ENCODE measurements around the gene COBL. TPM values are rescaled to one million over a fixed set of nuclear protein-coding genes. Genes with fewer than 3 reads are reported as not detected.

Gene COBL
- total and polyA plus RNA-seq, 2 of the 8 experiments (the other 6 are each of a cell fraction or from before 2014, with no cell fraction given): 13.8 to 40.4 TPM

DNA sequence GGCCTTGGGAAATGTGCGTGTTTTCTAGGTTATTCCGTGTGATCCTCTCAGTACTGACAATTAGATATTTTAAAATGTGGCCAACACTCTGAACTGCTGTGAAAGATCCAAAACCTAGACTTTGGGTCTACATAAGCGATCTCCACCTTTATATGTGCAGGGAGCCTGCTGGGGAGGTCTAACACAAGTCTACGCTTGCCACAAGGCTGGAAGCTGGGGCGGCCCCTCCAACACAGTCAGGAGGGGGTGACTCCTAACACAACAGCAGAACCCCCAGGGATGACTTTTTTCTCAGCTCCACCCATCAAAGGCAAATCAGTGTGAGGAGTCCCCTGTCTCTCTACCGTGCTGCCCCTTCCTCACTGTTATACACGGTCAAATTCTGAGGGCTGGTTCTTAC lies 202.6 kb downstream of the COBL start:
- CTCF ChIA-PET (ENCODE audit: partially characterized antibody): no interaction called here
- no peaks in the 10 kb centered on the region for H3K79me1 ChIP-seq (ENCODE audit: low read depth, low read length)
- H2AFZ ChIP-seq (ENCODE audit: low read length): no peak overlapping the region
- H4K5ac ChIP-seq (ENCODE audit: insufficient read length, low read depth, low read length): no peak overlapping the region
- H2BK120ac ChIP-seq (replicated peaks; ENCODE audit: low read depth, low read length): no peak overlapping the region
- no peak overlapping the region for H3K14ac ChIP-seq (ENCODE audit: insufficient read length)
- H3K27ac ChIP-seq (ENCODE audit: low read depth, low read length): no peak overlapping the region
- no peaks in the 10 kb centered on the region for H4K20me1 ChIP-seq (replicated peaks in 1 of 2; ENCODE audit: control insufficient read depth in 1 of 2, insufficient read depth in 2 of 2, low read length in 2 of 2)
- H3K23ac ChIP-seq (ENCODE audit: insufficient read length): no peak overlapping the region
- WGBS, 2 experiments (ENCODE audit: extremely low coverage in 1 of 2, insufficient coverage in 1 of 2, insufficient read length in 1 of 2, insufficient replicate concordance in 2 of 2, low coverage in 1 of 2, low lambda C conversion rate in 2 of 2, missing lambda C conversion rate in 1 of 2): 91% methylated on average over 7 of the region's 7 CpGs; no CpG with 5 or more reads in 1 of the 2 experiments
- no peaks in the 10 kb centered on the region for H3K79me2 ChIP-seq (ENCODE audit: control insufficient read depth in 1 of 2, insufficient read depth in 2 of 2, low read length in 2 of 2)
- no peaks in the 10 kb centered on the region for H3K23me2 ChIP-seq (ENCODE audit: low read depth, low read length)
- H2AK5ac ChIP-seq (ENCODE audit: low read depth, low read length): no peak overlapping the region
- no peak overlapping the region for H3K4me2 ChIP-seq (ENCODE audit: insufficient read depth in 1 of 2, low read depth in 2 of 2, low read length in 2 of 2)
- H4K91ac ChIP-seq (replicated peaks; ENCODE audit: insufficient read length, low read length): no peak overlapping the region
- no peak overlapping the region for H2BK12ac ChIP-seq (ENCODE audit: low read depth, low read length)
- H3K4me3 ChIP-seq (ENCODE audit: extremely low read depth in 1 of 4, insufficient read depth in 2 of 4, low read depth in 3 of 4, low read length in 4 of 4): no peak overlapping the region
- no peak overlapping the region for H3K9ac ChIP-seq (replicated peaks in 1 of 4; ENCODE audit: extremely low read depth in 1 of 4, low read depth in 3 of 4, low read length in 3 of 4)
- H3K18ac ChIP-seq (ENCODE audit: extremely low read depth, low read length): no peak overlapping the region
- H3K36me3 ChIP-seq (ENCODE audit: control insufficient read depth in 2 of 4, insufficient read depth in 4 of 4, low read length in 3 of 4): no peaks in the 10 kb centered on the region; a peak in 1 of 8 replicates
- DNase-seq (ENCODE audit: low read depth in 1 of 2, low spot score in 2 of 2) (peak in 1 of 2 experiments; percentile 32), FAIRE-seq (no peak)
- no peak overlapping the region for H3K4ac ChIP-seq (replicated peaks; ENCODE audit: insufficient read length, low read depth, low read length)
- no peak overlapping the region for H3K56ac ChIP-seq (replicated peaks; ENCODE audit: insufficient read length, low read depth, low read length)
- H4K8ac ChIP-seq (ENCODE audit: extremely low read depth, insufficient read depth, low read length): no peak overlapping the region
- H3K9me3 ChIP-seq (ENCODE audit: insufficient read depth in 2 of 2, low read depth in 1 of 2, low read length in 1 of 2): no peaks in the 10 kb centered on the region
- no peak overlapping the region for H2BK20ac ChIP-seq (ENCODE audit: low read length)
- H3K27me3 ChIP-seq (replicated peaks in 1 of 4; ENCODE audit: control insufficient read depth in 3 of 4, extremely low read depth in 1 of 4, insufficient read depth in 3 of 4, low read length in 3 of 4): no peaks in the 10 kb centered on the region
- POLR2A ChIA-PET (ENCODE audit: partially characterized antibody): no interaction called here
- no peak overlapping the region for H2BK5ac ChIP-seq (ENCODE audit: low read depth, low read length)
- H2BK15ac ChIP-seq (ENCODE audit: low read length): no peak overlapping the region
- H3K4me1 ChIP-seq (replicated peaks in 1 of 4; ENCODE audit: control insufficient read depth in 3 of 4, insufficient read depth in 4 of 4, low read length in 3 of 4): peaks cover 0 to 5% (median 0%) of the 10 kb centered on the region in 4 experiments; a peak in 2 of 7 replicates
- TF ChIP-seq MAFK (IDR thresholded peaks at IDR 0.05; ENCODE audit: low read depth, low read length) (no peak), GABPA (IDR thresholded peaks at IDR 0.05; ENCODE audit: borderline replicate concordance, insufficient read depth, low read length) (no peak), RNF2 (IDR thresholded peaks at IDR 0.05; ENCODE audit: borderline replicate concordance, low read depth, low read length, missing control alignments, poor library complexity, severe bottlenecking) (no peak), SP2 (IDR thresholded peaks at IDR 0.05; ENCODE audit: low read length) (no peak), RFX5 (IDR thresholded peaks at IDR 0.05; ENCODE audit: borderline replicate concordance, low read depth, low read length) (no peak), BCL11A (IDR thresholded peaks at IDR 0.05; ENCODE audit: low read depth in 2 of 2, low read length in 2 of 2) (no peak), JUND (IDR thresholded peaks at IDR 0.05; ENCODE audit: low read length) (no peak), EGR1 (IDR thresholded peaks at IDR 0.05; ENCODE audit: borderline replicate concordance, low read depth, low read length) (no peak), ZNF274 (IDR thresholded peaks at IDR 0.05; ENCODE audit: borderline replicate concordance, extremely low read depth, low read length) (no peak), CBX5 (IDR thresholded peaks at IDR 0.05; ENCODE audit: low read depth, low read length) (no peak), EZH2 (IDR thresholded peaks at IDR 0.05; ENCODE audit: low read depth, low read length, severe bottlenecking) (no peak), PHF8 (conservative IDR thresholded peaks at IDR 0.05; ENCODE audit: low read depth, low read length) (no peak), POU5F1 (IDR thresholded peaks at IDR 0.05; ENCODE audit: low read depth, low read length) (no peak), SRF (IDR thresholded peaks at IDR 0.05; ENCODE audit: low read depth, low read length) (no peak), KDM5A (IDR thresholded peaks at IDR 0.05; ENCODE audit: low read length) (no peak)
